A673 (cell line): ENCODE data around the gene NRXN3.

Source experiments
- CTCF ChIP-seq: fragments of 300-800, 200-600 bp; sonication (generic); conservative IDR thresholded peaks from 2 replicates; pipeline ENCODE4 v1.5.1; 2017; ENCODE audit warnings: low read depth, mild to moderate bottlenecking, antibody characterized with exemption, low read length, moderate library complexity, mixed read lengths
- EZH2 ChIP-seq: fragments of 200-600 bp; sonication (generic); IDR thresholded peaks from 2 replicates; pipeline ENCODE4 v1.6.1; 2017; ENCODE audit warnings: borderline replicate concordance, low read depth, mild to moderate bottlenecking, mixed read lengths, antibody characterized with exemption, low read length; ENCODE audit not compliant: poor library complexity, severe bottlenecking

GRCh38 chr14:79090641-79091180 lies 920.5 kb downstream of the NRXN3 start:
- TF ChIP-seq CTCF (no peak), EZH2 (no peak)
